ENCODE results near the gene ARHGAP32.

The ARHGAP32 gene

GRCh38 chr11:128953151-128953550 is 239.0 kb downstream of the ARHGAP32 start:
- no peak for DNase-seq (ENCODE audit: low read depth)

GRCh38 chr11:128949791-128950454 is 242.2 kb downstream of the ARHGAP32 start:
- DNase-seq (ENCODE audit: low read depth): no peak

- no peak for DNase-seq (ENCODE audit: low read depth)
Observed at GRCh38 chr11:128948583-128948982, 243.5 kb downstream of the ARHGAP32 start.

GRCh38 chr11:128947773-128948172 is 244.4 kb downstream of the ARHGAP32 start:
- no peak for DNase-seq (ENCODE audit: low read depth)

- no peak for DNase-seq (ENCODE audit: low read depth)
Observed at GRCh38 chr11:128946648-128947047, 245.5 kb downstream of the ARHGAP32 start.

GRCh38 chr11:128943428-128943976 is 248.6 kb downstream of the ARHGAP32 start:
- no peak for DNase-seq (ENCODE audit: low read depth)

GRCh38 chr11:128942817-128943427 is 249.2 kb downstream of the ARHGAP32 start, which contains the start of gene TP53AIP1:
Gene TP53AIP1, minus strand, starts transcription at chr11:128942871. Its CDS starts 5,053 bp downstream, at chr11:128937818.
- DNase-seq (ENCODE audit: low read depth): no peak

GRCh38 chr11:128942272-128942612 is 249.9 kb downstream of the ARHGAP32 start:
- no peak for DNase-seq (ENCODE audit: low read depth)

- DNase-seq (ENCODE audit: low read depth): no peak
Observed at GRCh38 chr11:128941573-128942271, 250.4 kb downstream of the ARHGAP32 start.

- DNase-seq (ENCODE audit: low read depth): no peak
Observed at GRCh38 chr11:128941110-128941509, 251.0 kb downstream of the ARHGAP32 start.

GRCh38 chr11:128940603-128941002 is 251.5 kb downstream of the ARHGAP32 start:
- no peak for DNase-seq (ENCODE audit: low read depth)

GRCh38 chr11:128940156-128940555 is 252.0 kb downstream of the ARHGAP32 start:
- DNase-seq (ENCODE audit: low read depth): no peak

GRCh38 chr11:128939591-128939990 is 252.5 kb downstream of the ARHGAP32 start:
- no peak for DNase-seq (ENCODE audit: low read depth)

- DNase-seq (ENCODE audit: low read depth): no peak
Observed at GRCh38 chr11:128938156-128938885, 253.8 kb downstream of the ARHGAP32 start.

- DNase-seq (ENCODE audit: low read depth): no peak
Observed at GRCh38 chr11:128937480-128937879, 254.6 kb downstream of the ARHGAP32 start.

GRCh38 chr11:128936606-128937251 is 255.4 kb downstream of the ARHGAP32 start:
- no peak for DNase-seq (ENCODE audit: low read depth)

- no peak for DNase-seq (ENCODE audit: low read depth)
Observed at GRCh38 chr11:128934926-128935325, 257.2 kb downstream of the ARHGAP32 start.

GRCh38 chr11:128934351-128934750 is 257.8 kb downstream of the ARHGAP32 start:
- no peak for DNase-seq (ENCODE audit: low read depth)

GRCh38 chr11:128933481-128934178 is 258.5 kb downstream of the ARHGAP32 start:
- DNase-seq (ENCODE audit: low read depth): no peak

GRCh38 chr11:128931668-128932067 is 260.5 kb downstream of the ARHGAP32 start:
- DNase-seq (ENCODE audit: low read depth): no peak

GRCh38 chr11:128931066-128931465 is 261.1 kb downstream of the ARHGAP32 start:
- no peak for DNase-seq (ENCODE audit: low read depth)
